OCI-LY3 (cell line): ENCODE measurements around the gene CERT1.

Experiments
- CTCF ChIP-seq: fragments of 200-600, 300-600 bp; sonication (generic); IDR thresholded peaks from 2 replicates; pipeline ENCODE4 v1.5.1; 2014; ENCODE audit warnings: antibody characterized with exemption, low read length, low read depth
- EZH2phosphoT487 ChIP-seq: fragments of 200-600 bp; shearing (Covaris generic); IDR thresholded peaks from 2 replicates; pipeline ENCODE4 v1.6.1; 2018; ENCODE audit warnings: antibody characterized with exemption, mixed run types, low read depth

DNA sequence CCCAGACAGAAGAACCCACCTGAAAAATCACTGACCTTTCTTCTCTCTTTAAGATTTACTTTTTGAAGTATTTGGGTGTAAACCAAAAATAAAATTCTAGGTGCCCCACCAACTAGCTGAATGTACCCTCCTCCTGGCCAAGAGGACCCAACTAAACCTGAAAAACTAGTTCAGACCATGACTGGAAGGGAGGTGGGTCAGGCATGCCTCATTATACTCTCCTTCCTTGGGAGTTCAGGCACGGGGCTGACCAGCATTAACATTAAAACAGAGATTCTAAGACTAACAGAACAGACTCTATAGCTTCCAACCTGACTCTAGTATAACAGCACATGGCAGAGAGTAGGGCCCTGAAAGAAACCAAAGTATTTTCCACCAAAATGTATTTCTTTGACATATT is 61.4 kb downstream of the CERT1 start:
- TF ChIP-seq CTCF: no peak
- TF ChIP-seq EZH2phosphoT487: no peak
